ENCODE measurements around the gene ST6GAL2.

ST6GAL2 gene, protein sequence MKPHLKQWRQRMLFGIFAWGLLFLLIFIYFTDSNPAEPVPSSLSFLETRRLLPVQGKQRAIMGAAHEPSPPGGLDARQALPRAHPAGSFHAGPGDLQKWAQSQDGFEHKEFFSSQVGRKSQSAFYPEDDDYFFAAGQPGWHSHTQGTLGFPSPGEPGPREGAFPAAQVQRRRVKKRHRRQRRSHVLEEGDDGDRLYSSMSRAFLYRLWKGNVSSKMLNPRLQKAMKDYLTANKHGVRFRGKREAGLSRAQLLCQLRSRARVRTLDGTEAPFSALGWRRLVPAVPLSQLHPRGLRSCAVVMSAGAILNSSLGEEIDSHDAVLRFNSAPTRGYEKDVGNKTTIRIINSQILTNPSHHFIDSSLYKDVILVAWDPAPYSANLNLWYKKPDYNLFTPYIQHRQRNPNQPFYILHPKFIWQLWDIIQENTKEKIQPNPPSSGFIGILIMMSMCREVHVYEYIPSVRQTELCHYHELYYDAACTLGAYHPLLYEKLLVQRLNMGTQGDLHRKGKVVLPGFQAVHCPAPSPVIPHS

DNA sequence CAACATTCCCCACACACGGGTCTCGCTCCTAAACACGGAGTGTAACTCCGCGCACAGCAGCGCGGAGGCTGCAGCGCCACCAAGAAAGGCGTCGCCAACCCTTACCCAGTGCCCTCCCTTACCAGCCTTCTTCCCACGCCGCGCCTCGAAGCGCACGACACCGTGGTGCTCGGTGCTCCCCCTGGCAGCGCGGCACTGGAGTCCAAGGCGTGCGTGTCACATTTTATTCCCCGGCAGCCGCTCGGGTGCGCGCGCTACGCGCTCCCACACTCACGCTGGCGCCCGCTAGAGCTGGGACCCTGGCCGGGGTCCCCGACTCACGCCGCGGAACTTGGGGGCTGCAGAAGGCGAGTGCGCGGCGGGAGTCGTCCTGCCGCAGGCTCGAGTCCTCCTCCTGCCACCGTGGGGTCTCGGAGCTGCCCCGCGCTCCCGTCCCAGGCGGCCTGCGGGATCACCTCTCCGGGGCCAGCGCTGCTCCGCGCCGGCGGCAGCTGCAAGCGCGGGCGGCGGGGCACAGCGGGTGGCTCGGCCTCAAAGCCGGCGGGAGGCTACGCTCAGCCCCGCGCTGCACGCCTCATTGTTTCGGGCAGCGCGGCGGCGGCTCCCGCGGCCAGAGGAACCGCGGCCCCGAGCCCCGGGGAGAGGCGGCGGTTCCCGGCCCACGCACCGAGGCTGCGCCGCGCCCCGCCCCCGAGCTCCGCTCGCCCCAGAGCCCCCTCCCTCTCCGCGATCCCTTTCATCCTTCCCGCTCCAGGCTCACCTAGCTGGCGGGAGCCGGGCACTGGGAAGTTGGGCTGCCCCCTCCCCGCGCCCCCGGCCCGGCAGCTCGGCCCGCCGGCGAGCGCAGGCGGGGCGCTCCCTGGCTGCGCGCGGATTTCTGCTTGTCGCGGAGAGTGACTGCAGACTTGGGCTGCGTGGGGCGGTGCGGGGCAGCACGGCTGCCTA lies at the start of gene ST6GAL2:
ST6GAL2 (minus strand) TSS at position 197 of the 945 bp plus-strand sequence. CDS start 42,190 bp downstream, outside the sequence.
- H3K27ac ChIP-seq = peak within 1 kb of the TSS; percentile 73
- TF ChIP-seq, protein P1, sequence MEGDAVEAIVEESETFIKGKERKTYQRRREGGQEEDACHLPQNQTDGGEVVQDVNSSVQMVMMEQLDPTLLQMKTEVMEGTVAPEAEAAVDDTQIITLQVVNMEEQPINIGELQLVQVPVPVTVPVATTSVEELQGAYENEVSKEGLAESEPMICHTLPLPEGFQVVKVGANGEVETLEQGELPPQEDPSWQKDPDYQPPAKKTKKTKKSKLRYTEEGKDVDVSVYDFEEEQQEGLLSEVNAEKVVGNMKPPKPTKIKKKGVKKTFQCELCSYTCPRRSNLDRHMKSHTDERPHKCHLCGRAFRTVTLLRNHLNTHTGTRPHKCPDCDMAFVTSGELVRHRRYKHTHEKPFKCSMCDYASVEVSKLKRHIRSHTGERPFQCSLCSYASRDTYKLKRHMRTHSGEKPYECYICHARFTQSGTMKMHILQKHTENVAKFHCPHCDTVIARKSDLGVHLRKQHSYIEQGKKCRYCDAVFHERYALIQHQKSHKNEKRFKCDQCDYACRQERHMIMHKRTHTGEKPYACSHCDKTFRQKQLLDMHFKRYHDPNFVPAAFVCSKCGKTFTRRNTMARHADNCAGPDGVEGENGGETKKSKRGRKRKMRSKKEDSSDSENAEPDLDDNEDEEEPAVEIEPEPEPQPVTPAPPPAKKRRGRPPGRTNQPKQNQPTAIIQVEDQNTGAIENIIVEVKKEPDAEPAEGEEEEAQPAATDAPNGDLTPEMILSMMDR (conservative IDR thresholded peaks at IDR 0.05) = no peak; the same call in 1 of the 2 replicates

DNA sequence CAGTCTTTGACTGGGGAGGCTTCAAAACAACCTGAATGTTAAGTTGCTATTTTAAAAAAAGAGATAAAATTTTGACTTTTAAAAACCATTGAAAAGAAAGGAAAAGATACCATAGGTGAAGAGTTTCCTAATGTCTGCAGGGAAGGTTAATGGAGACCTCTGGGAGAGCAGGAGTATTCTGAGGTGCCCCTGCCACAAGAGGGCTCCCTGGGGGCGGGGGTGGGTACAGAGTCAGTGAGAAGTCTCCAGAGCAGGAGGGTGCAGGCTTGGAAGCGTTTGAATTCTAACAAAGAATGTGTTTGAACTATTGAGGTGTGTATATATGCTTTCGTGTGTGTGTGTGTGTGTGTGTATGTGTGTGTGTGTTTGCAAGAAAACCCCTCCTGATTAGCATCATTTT lies 46.7 kb upstream of the ST6GAL2 start:
- no peak overlapping the region for H3K27ac ChIP-seq

DNA sequence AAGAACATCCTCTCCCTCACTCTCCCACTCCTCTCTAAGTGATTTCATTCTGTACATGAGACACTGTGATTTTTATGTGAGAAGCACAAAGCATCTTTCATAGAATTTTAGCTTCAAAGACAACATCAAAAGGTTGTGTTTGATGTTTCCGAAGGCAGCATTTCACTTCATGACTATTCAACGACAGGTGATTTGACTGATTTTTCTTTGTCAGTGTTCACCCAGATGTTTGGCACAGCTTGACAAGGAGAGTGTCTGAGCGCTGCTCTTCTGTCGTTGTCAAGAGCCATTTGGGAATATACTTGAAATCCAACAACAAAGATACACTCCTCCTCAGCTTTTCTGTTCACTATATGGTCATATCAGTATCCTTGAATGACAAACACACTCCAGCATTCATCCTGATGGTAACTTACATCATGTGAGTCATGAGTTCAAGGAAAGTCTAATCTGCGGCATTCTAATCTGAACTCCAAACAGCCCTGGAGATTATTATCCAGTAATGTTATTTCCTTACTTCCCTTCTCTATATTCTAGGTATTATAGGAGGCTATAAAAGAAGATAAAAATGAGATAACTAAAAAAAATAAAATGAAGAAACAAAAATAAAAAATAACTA lies 45.9 kb upstream of the ST6GAL2 start:
- no peak overlapping the region for H3K27ac ChIP-seq
- TF ChIP-seq, protein P1 (conservative IDR thresholded peaks at IDR 0.05) = no peak

More for the DNA sequence above, 46.7 kb upstream of the ST6GAL2 start:
- TF ChIP-seq, protein P1 (conservative IDR thresholded peaks at IDR 0.05) = no peak; the same call in 1 of the 2 replicates

DNA sequence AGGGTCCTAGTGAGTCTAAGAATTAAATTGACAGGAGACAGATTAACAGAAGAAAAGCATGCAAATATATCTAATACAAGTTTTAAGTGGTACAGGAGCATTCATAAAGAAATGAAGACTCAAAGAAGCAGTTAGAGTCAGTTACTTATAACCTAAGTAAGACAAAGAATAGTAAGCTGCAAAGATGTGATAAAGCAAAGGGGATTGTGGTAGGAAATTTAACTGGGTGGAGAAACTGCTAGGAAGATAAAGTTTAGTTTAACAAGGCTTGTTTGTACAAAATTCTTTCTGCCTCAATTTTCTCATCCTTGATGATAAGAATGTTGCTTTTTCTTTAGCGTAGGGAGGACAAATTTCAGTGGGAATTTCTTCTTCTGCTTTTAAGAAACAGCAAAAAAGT lies 35.5 kb upstream of the ST6GAL2 start:
- no peak overlapping the region for H3K27ac ChIP-seq
- TF ChIP-seq, protein P1 (conservative IDR thresholded peaks at IDR 0.05) = no peak

DNA sequence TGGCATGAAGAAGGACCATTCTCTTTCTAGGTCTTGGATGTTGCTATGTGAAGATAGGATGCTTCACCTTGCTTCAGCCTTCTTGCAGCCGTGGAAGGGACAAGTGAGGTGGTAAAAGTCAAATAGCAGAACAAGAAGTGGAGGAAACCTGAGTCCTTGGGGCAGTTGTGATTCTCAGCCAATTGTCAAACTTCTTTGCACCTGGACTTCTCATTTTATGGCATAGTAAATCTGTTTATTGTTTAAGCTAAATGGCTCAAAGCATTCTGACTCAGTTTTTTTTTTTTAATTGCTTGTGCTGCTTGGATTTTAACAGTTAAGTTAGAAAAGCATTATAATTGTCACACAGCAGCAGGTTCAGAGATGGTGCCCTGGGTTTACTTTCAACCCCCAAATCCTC lies 33.0 kb upstream of the ST6GAL2 start:
- TF ChIP-seq, protein P1 (conservative IDR thresholded peaks at IDR 0.05) = no peak
- peak overlapping the region; percentile 20; the same call in 1 of the 2 replicates for H3K27ac ChIP-seq

DNA sequence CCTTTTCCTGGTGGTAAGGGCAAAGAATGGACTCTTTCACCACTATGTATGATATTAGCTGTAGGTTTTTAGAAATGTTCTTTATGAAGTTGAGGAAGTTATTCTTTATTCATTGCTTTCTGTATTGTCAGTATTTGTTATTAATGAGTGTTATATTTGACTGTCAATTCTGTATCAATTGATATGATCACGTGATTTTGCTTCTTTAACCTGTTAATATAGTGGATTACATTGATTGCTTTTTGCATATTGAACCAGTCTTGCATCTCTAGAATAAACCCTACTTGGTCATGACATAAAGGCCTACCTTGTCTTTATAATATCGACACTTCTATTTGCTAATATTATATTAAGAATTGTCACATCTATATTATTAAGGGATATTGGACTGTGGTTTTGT lies 18.3 kb upstream of the ST6GAL2 start:
- no peak overlapping the region for H3K27ac ChIP-seq
- TF ChIP-seq, protein P1 (conservative IDR thresholded peaks at IDR 0.05) = no peak

Data from VCaP (cell line).